HG03159 (cell line): ENCODE results near the gene CENPA.
"Not testable (repeated sequence)": the region's sequence is repeated elsewhere in the genome, so short reads cannot be mapped to it uniquely, and the experiment has no call there.

Experiments
- ATAC-seq: cut with Tn5 transposase; IDR thresholded peaks from one replicate; pipeline ENCODE4 v1.9.1; 2021; ENCODE audit warnings: mild to moderate bottlenecking, moderate library complexity; ENCODE audit not compliant: unreplicated experiment

Gene CENPA

DNA sequence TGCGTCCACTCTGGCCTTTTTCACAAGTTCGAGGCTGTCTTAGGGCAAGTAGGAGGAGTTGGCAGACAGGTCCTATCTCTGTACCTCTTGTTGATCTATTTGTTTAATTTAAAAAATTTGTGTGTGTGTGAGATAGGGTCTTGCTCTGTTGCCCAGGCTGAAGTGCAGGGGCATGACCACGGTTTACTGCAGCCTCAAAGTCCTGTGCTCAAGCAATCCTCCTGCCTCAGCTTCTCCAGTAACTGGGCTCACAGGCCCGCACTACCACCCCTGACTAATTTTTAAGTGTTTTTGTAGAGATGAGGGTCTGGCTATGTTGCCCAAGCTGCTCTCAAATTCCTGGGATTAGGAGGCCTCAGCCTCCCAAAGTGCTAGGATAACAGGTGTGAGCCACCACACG, 26.0 kb upstream of the CENPA start:
- no peak for ATAC-seq

GRCh38 chr2:26760991-26761390, 24.9 kb upstream of the CENPA start:
- not testable (repeated sequence) for ATAC-seq

- no peak for ATAC-seq
Measured at GRCh38 chr2:26763019-26763418, 22.8 kb upstream of the CENPA start.

- peak; percentile 80 for ATAC-seq
Measured at GRCh38 chr2:26764078-26764887, 21.6 kb upstream of the CENPA start, which contains the start of gene SLC35F6. Gene SLC35F6, plus strand, starts transcription at chr2:26764284. Its CDS starts 66 bp downstream, at chr2:26764350.

GRCh38 chr2:26764906-26765305, 20.9 kb upstream of the CENPA start:
- ATAC-seq = no peak

DNA sequence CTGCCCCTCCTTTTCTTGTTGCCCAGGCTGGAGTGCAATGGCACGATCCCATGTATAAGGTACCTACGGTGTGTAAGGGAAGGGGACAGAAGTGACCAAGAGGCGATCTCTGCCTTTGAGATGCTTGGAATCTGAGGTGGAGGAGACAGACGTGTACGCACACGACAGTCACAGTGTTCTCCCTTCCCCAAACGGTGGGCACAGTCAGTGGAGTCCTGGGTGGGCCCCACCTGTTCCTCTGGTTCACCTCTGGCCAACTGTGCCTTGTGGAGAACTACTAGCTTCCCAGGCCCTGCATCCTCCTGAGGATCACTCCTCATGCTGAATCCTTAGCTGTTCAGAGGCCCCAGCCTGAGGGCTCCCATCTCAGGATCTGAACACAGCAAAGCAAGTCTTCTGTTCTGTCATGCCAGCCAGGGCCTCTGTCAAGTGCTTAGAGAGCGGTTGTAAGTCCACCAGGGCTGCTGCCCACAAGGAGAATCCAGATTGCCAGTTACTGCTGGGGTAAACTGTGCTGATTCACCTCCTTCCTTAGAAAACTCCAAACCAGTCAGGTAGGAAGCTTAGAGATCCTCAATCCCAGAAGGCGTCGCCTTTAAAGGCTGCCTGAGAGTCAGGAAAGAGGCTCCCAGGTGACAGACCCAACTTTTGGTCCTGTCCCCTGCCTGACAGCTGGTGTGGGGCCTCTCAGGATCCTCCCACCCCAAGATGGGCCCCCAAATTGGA, 20.2 kb upstream of the CENPA start:
- ATAC-seq = no peak

DNA sequence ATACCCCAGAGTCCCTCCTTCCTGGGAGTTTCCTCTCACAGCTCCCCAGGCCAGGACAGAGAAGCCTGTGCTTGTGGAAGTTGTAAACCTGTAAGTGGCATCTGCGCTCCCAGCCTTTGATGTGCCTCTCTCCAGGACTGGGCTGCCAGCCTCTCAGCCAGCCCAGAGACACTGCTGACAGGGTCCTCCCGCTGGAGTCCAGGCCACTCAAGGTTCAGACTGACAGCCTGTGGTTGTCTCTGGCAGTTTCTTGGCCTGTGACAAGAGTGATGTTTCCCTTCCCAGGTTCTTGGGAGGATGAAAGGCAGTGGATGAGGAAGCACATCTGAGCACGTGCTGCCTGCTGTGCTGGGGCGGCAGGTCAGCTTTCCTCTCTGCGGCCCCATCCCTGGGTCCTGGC, 18.7 kb upstream of the CENPA start:
- ATAC-seq = no peak

DNA sequence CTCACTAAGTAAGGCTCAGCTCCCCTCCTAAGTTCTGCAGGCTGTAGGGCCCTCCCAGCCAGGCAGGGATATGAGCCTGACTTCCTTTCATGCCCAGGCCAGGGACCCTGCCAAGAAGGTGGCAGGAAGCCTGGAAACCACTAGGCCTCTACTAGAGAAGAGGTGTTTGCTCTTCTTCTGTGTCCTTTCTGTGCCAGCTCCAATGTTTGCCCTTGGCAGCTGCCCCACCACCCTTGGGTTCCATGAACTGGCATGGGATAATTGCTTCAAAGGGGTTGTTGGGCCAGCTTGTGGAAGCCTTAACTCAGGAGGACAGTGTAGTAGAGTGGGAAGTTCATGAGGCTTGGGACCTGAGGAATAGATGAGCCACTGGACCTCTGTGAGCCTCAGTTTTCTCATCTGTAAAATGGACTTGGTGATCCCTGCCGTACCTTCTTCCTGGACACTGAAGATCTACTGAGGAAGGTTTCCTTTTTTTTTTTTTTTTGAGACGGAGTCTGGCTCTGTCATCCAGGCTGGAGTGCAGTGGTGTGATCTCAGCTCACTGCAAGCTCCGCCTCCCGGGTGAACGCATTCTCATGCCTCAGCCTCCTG, 17.9 kb upstream of the CENPA start:
- ATAC-seq = no peak

DNA sequence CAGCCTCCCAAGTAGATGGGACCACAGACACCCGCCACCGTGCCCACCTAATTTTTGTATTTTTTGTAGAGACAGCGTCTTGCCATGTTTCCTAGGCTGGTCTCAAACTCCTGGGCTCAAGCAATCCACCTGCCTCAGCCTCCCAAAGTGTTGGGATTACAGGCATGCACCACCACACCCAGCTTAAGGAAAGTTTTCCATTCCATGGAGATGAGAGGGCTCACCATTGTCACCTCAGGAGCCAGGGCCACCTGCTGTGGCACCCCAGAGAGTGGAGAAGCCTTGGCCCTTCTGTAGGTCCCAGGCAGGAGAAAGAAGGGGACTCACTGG, 17.1 kb upstream of the CENPA start:
- no peak for ATAC-seq

DNA sequence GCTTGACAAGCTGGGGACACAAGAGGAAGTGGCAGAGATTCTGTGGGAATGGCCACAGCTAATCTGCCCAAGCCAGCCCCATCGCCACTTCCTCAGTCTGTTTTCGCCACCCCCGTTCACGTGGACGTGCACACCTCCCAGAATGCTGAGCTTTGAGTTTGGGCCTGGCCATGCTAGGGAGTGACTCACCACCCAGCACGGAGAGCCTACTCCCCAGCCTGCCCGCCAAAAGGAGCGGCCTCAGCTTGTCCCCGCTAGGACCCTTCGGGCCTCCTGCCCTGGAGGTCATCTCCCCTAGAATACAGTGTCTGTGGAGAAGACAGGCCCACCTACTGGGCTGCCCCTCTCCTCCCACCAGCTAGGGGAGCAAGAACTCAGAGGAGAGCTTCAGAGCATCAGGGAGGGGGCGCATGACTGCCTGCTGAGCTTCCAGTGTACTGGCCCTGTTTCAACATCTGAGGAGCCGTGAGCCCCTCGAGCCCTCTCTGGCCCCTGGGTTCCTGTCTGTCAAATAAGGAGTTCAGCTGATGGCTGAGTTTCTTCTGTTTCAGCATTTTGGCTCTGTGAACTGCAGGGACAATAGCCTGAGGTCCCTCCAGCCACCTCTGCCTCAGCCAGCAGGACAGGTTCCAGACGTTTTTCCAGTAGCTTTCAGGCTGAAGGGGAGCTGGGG, 16.6 kb upstream of the CENPA start:
- ATAC-seq = no peak

DNA sequence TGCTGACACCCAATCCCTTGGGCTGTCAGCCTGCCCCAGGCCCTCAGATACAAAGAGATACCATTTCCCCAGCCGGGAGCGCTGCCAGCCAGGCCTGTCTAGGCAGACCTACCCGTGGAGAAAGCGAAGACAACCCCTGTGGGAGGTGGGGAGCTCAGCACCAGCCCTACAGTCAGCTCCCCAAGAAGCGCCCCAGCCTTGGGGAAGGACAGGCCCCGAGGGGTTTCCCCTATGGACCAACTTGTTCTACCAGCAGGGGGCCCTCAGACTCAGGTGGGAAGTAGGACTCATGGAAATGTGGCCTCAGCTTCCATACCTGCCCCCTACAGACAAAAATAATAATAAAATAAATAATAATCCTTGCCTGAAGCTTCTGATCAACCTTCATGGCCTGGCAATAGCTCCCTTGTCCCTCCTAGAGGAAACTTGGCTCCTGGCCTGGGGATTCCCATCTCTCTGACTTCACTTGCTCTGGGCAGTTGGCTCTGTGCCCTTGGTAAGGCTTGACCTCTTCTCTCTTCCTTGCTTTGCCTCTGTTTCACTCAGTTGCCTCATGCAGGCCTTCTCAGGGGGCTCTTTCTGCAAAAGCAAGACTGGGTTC, 14.8 kb upstream of the CENPA start:
- no peak for ATAC-seq

- ATAC-seq = no peak
Measured at GRCh38 chr2:26772064-26773001, 13.5 kb upstream of the CENPA start.

- ATAC-seq = no peak
Measured at GRCh38 chr2:26776195-26776800, 9.6 kb upstream of the CENPA start.

GRCh38 chr2:26778098-26778497, 7.8 kb upstream of the CENPA start:
- ATAC-seq = no peak

DNA sequence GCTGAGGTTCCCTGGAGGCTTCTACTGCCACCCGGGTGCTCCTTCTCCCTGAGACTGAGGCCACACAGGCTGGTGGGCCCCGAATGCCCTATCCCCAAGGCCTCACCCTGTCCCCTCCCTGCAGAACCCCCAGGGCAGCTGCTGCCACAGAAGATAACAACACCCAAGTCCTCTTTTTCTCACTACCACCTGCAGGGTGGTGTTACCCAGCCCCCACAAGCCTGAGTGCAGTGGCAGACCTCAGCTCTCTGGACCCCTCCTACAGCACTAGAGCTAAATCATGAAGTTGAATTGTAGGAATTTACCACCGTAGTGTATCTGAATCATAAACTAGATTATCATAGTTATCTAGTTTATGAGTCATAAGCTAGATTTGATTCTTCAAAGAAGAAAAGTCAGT, 7.3 kb upstream of the CENPA start:
- ATAC-seq = no peak

GRCh38 chr2:26780203-26780760, 5.6 kb upstream of the CENPA start:
- ATAC-seq = no peak

DNA sequence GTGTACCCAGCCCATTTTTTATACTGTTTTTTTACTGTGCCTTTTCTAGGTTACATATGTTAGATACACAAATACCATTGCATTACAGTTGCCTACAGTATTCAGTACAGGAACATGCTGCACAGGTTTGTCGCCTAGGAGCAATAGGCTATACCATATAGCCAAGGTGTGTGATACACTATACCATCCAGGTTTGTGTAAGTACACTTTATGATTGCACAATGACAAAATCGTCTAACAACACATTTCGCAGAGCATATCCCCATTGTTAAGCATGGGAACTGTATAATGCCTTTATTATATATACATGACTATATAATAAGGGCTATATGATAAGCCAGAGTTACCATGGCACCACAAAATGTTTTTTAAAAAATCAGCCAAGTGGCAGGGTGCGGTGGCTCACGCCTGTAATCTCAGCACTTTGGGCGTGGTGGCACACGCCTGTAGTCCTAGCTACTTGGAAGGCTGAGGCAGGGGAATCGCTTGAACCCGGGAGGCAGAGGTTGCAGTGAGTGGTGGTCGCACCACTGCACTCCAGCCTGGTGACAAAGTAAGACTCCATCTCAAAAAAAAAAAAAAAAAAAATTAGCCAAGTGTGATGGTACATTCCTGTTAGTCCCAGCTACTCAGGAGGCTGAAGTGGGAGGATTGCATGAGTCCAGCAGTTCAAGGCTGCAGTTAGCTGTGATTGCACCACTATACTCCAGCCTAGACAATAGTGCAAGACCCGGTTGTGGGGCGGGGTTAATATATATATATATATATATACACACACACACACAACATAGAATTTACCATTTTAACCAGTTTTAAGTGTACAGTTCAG, 2.8 kb upstream of the CENPA start:
- ATAC-seq = no peak

DNA sequence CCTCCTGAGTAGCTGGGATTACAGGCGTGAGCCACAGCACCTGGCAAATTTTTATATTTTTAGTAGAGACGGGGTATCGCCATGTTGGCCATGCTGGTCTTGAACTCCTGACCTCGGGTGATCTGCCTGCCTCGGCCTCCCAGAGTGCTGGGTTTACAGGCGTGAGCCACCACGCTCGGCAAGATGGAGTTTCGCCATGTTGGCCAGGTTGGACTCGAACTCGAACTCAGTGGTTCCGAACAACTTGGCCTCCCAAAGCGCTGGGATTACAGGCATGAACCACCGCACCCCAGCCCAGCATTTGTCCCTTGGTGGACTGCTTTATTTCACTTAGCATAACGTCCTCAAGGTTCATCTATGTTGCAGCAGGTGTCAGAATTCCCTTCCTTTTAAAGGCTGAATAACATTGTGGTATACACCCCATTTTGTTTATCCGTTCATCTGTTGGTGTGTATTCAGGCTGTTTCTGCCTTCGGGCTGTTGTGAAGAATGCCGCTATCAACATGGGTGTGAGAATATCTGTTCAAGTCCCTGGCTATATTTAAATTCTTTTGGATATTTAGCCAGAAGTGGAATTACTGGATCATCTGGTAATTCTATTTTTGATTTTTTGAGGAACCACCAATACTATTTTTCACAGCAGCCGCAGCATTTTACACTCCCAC, 1.2 kb upstream of the CENPA start:
- ATAC-seq = no peak
